Measurements from ENCODE around the gene PGRMC2. TPM values are rescaled to one million over a fixed set of nuclear protein-coding genes. Genes with fewer than 3 reads are reported as not detected.
A peak's percentile ranks its signal among the peaks of the same experiment; 100 is the strongest.

Gene PGRMC2
- total RNA-seq, 1 donor from 2014 or later, result 7.9 TPM

- TF ChIP-seq, protein P1, sequence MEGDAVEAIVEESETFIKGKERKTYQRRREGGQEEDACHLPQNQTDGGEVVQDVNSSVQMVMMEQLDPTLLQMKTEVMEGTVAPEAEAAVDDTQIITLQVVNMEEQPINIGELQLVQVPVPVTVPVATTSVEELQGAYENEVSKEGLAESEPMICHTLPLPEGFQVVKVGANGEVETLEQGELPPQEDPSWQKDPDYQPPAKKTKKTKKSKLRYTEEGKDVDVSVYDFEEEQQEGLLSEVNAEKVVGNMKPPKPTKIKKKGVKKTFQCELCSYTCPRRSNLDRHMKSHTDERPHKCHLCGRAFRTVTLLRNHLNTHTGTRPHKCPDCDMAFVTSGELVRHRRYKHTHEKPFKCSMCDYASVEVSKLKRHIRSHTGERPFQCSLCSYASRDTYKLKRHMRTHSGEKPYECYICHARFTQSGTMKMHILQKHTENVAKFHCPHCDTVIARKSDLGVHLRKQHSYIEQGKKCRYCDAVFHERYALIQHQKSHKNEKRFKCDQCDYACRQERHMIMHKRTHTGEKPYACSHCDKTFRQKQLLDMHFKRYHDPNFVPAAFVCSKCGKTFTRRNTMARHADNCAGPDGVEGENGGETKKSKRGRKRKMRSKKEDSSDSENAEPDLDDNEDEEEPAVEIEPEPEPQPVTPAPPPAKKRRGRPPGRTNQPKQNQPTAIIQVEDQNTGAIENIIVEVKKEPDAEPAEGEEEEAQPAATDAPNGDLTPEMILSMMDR (IDR thresholded peaks at IDR 0.05; ENCODE audit: insufficient read depth, low read length, severe bottlenecking), result no peak
- DNase-seq (ENCODE audit: low read depth) (no peak), FAIRE-seq (no peak)
- Histone ChIP-seq H3K4me3 (ENCODE audit: low read depth, low read length) (no peak overlapping the region), H3K36me3 (ENCODE audit: control insufficient read depth, insufficient read depth, low read length) (no peaks in the 10 kb centered on the region), H3K27me3 (ENCODE audit: control insufficient read depth, insufficient read depth, low read length) (no peaks in the 10 kb centered on the region)
Measured at GRCh38 chr4:128290526-128290925, 2.9 kb upstream of the PGRMC2 start.

DNA sequence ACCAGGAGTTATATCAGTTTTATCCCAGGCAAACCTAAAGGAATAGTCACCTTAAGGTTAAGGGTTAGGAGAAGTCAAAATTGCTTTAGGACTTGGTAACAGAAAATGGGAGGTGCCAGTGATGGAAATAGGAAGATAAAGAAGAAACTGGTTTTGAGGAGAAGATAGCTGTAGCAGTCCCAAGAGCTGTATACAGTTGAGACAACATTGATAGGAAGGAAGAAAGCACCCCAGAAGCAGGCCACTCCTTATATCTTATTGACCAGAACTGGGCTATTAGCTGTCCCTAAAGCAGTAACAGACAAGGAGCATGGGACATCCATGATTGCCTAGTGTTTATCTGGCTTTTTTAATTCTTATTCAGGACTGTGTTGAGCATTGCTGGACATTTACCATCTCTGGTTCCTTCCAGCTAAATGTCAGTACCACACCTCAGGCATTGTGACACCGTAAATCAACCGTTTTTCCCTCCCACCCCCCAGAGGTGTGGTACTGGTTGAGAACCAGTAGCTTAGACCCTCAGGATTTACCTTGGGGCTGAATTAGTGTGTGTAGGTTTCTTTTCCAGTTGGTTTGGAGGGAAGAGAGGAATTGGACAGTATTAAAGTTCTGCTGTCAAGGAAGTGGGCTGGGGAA lies 2.0 kb upstream of the PGRMC2 start:
- Histone ChIP-seq H3K36me3 (ENCODE audit: control insufficient read depth, insufficient read depth, low read length) (no peaks in the 10 kb centered on the region), H3K27me3 (ENCODE audit: control insufficient read depth, insufficient read depth, low read length) (no peaks in the 10 kb centered on the region), H3K4me3 (ENCODE audit: low read depth, low read length) (no peak overlapping the region)
- DNase-seq (ENCODE audit: low read depth), result no peak
- TF ChIP-seq, protein P1 (IDR thresholded peaks at IDR 0.05; ENCODE audit: insufficient read depth, low read length, severe bottlenecking), result no peak
- FAIRE-seq, result no peak

DNA sequence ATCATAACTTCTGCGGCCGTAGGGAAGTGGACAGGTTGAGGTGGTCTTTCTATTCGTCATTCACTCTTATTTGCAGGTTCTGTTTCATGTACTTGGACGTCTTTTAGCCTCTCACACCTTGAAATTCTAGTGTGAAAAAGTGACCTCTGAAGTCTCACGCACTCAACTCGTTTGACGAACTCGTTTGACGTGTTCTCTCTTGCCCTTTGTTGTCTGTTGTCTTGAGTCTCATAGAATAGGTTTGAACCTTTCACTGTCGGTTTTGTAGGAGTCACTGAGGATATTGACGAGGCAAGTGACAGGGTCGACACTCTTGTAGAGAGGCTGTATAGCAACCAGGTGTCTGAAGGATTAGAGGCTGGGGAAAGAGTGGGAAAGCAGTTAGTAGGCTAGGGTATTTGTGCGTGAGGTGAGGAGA lies 1.1 kb upstream of the PGRMC2 start:
- FAIRE-seq (peak; percentile 7), DNase-seq (ENCODE audit: low read depth) (peak; percentile 86)
- H3K27me3 ChIP-seq (ENCODE audit: control insufficient read depth, insufficient read depth, low read length), result no peaks in the 10 kb centered on the region
- TF ChIP-seq, protein P1 (IDR thresholded peaks at IDR 0.05; ENCODE audit: insufficient read depth, low read length, severe bottlenecking), result no peak
- H3K36me3 ChIP-seq (ENCODE audit: control insufficient read depth, insufficient read depth, low read length), result no peaks in the 10 kb centered on the region
- H3K4me3 ChIP-seq (ENCODE audit: low read depth, low read length), result peak overlapping the region; percentile 54

GRCh38 chr4:128287871-128288688 lies 467 bp upstream of the PGRMC2 start:
- TF ChIP-seq, protein P1 (IDR thresholded peaks at IDR 0.05; ENCODE audit: insufficient read depth, low read length, severe bottlenecking), result peak; percentile 8
- no peak for FAIRE-seq
- peak overlapping the region; percentile 54 for H3K4me3 ChIP-seq (ENCODE audit: low read depth, low read length)

DNA sequence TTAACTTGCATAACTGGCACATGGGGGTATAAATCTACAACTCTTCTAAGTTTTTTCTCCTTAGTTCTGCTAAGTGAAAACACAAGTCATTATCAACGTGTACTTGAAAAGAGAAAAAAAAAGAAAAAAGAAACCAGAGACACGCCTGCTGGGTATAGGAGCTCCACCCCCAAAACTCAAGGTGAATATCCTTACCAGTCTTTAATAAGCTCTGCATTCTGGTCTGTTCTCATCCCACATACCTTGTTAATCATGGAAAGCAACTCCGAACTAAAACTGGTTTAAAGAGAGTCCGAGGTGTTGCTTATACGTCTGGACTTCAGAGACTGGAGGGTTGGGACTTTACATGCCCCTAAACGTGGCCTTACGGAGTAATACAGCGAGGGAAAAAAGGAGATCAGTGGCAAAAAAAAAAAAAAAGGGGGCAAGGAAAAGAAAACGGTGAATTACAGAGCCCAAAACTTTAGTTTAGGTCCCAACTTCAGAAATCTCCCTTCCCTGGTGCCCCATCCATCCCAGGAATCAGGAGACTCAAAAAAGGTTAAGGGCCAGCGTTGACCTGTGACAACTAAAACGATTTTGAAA lies 1.0 kb downstream of the PGRMC2 start:
- DNase-seq (ENCODE audit: low read depth), result peak; percentile 68
- TF ChIP-seq, protein P1 (IDR thresholded peaks at IDR 0.05; ENCODE audit: insufficient read depth, low read length, severe bottlenecking), result no peak
- no peak for FAIRE-seq
- peak overlapping the region; percentile 54 for H3K4me3 ChIP-seq (ENCODE audit: low read depth, low read length)
- H3K27me3 ChIP-seq (ENCODE audit: control insufficient read depth, insufficient read depth, low read length), result no peaks in the 10 kb centered on the region
- no peaks in the 10 kb centered on the region for H3K36me3 ChIP-seq (ENCODE audit: control insufficient read depth, insufficient read depth, low read length)

More at GRCh38 chr4:128287871-128288688, 467 bp upstream of the PGRMC2 start:
- Histone ChIP-seq H3K36me3 (ENCODE audit: control insufficient read depth, insufficient read depth, low read length) (no peaks in the 10 kb centered on the region), H3K27me3 (ENCODE audit: control insufficient read depth, insufficient read depth, low read length) (no peaks in the 10 kb centered on the region)
- DNase-seq (ENCODE audit: low read depth), result peak; percentile 94
